DMS153 treated with DMSO at 0.1 percent for 48 hours (cell line): ENCODE data around the gene WARS2.

ENCODE experiments used
- DNase-seq: peaks from one replicate; lab custom pipeline; 2025; ENCODE audit not compliant: unreplicated experiment; lab: John Stamatoyannopoulos, UW

WARS2 gene

GRCh38 chr1:118985640-118986554 is 154.6 kb downstream of the WARS2 start:
- no peak for DNase-seq

- no peak for DNase-seq
Measured at GRCh38 chr1:118984722-118985639, 155.5 kb downstream of the WARS2 start.

- DNase-seq: no peak
Measured at GRCh38 chr1:118984086-118984721, 156.2 kb downstream of the WARS2 start.

- DNase-seq: no peak
Measured at GRCh38 chr1:118983558-118984041, 156.9 kb downstream of the WARS2 start.

- DNase-seq: no peak
Measured at GRCh38 chr1:118982821-118983557, 157.5 kb downstream of the WARS2 start.

- no peak for DNase-seq
Measured at GRCh38 chr1:118982266-118982665, 158.2 kb downstream of the WARS2 start.

- DNase-seq: no peak
Measured at GRCh38 chr1:118981436-118981835, 159.0 kb downstream of the WARS2 start.
